Smooth muscle cell of the brain vasculature (primary cell): ENCODE data around the gene RPRD1B.

Experiments used
- DNase-seq: peaks from one replicate; pipeline ENCODE4 v3.0.0-alpha.2; 2012; ENCODE audit warnings: low read depth, low spot score

RPRD1B gene

GRCh38 chr20:38135271-38135650 lies 101.7 kb downstream of the RPRD1B start:
- no peak for DNase-seq

- no peak for DNase-seq
These were observed 102.3 kb downstream of the RPRD1B start for GRCh38 chr20:38135651-38136420.

- no peak for DNase-seq
These were observed 103.1 kb downstream of the RPRD1B start for GRCh38 chr20:38136421-38137245.

GRCh38 chr20:38137441-38138037 lies 104.0 kb downstream of the RPRD1B start:
- no peak for DNase-seq

- DNase-seq: no peak
These were observed 104.7 kb downstream of the RPRD1B start for GRCh38 chr20:38138086-38138778.

GRCh38 chr20:38139156-38139912 lies 105.8 kb downstream of the RPRD1B start:
- no peak for DNase-seq

- DNase-seq: no peak
These were observed 106.6 kb downstream of the RPRD1B start for GRCh38 chr20:38139977-38140753.

- no peak for DNase-seq
These were observed 107.8 kb downstream of the RPRD1B start for GRCh38 chr20:38141204-38141888.
